GM12878 (cell line): Measurements from ENCODE around the gene OR5K1. TPM values are rescaled to one million over a fixed set of nuclear protein-coding genes. Genes with fewer than 3 reads are reported as not detected.

Experiments used
- ATAC-seq: fragments of 200-7000 bp; cut with Tn5 transposase; 3 replicates; pipeline ENCODE4 v1.9.1; 2020; ENCODE audit warnings: mild to moderate bottlenecking, moderate library complexity
- BruUV-seq: library from RNA; stranded (reverse); fragments of 400-500 nt; replicated peaks from 2 replicates; lab custom pipeline; 2021; lab: Mats Ljungman, UMichigan
- CTCF ChIA-PET: fragments of 300-600 bp; sonication (Branson Sonifier 250); formaldehyde crosslinking; extraction: SDS; loops from one replicate; lab custom pipeline; 2021; ENCODE audit warnings: inconsistent platforms; lab: Yijun Ruan, JAX
- POLR2A ChIA-PET: fragments of 350-600 bp; formaldehyde crosslinking; extraction: SDS; loops from one replicate; lab custom pipeline; 2021; ENCODE audit warnings: inconsistent platforms; lab: Charles Lee
- RAD21 ChIA-PET: fragments of 300-600 bp; sonication (Branson Sonifier 250); formaldehyde crosslinking; loops from one replicate; lab custom pipeline; 2023; ENCODE audit warnings: antibody characterized with exemption; ENCODE audit not compliant: unreplicated experiment; lab: Charles Lee
- SMC1A ChIA-PET: fragments of 300-600 bp; sonication (Branson Sonifier 250); formaldehyde crosslinking; loops from one replicate; lab custom pipeline; 2023; ENCODE audit not compliant: unreplicated experiment, uncharacterized antibody; lab: Charles Lee
- DNase-seq: peaks from one replicate; pipeline ENCODE4 v3.0.0-alpha.2; 2011; ENCODE audit warnings: low read depth, low spot score
- FAIRE-seq: peaks from 3 replicates; lab custom pipeline; 2011; peaks lifted over from hg19 to GRCh38; lab: Jason Lieb, UNC
- H2AFZ ChIP-seq: 2 replicates; pipeline ENCODE4 v1.6.0; 2011; ENCODE audit warnings: low read depth, low read length, control low read depth; ENCODE audit not compliant: control insufficient read depth
- H3K27ac ChIP-seq: 2 replicates; pipeline ENCODE4 v1.5.1; 2011; ENCODE audit warnings: control low read depth; ENCODE audit not compliant: control insufficient read depth, insufficient read depth
- H3K27me3 ChIP-seq, 2 experiments: replicated peaks in 1 of 2; 2 replicates each; pipeline versions ENCODE4 v1.6.0 to v1.6.1; 2011; ENCODE audit warnings: low read length in 1 of 2; ENCODE audit not compliant: control insufficient read depth in 2 of 2, insufficient read depth in 2 of 2
- H3K36me3 ChIP-seq, 2 experiments: 2 replicates each; pipeline ENCODE4 v1.5.1; 2011; ENCODE audit warnings: low read length in 1 of 2; ENCODE audit not compliant: control insufficient read depth in 2 of 2, insufficient read depth in 2 of 2
- H3K4me1 ChIP-seq: 2 replicates; pipeline ENCODE4 v1.6.1; 2011; ENCODE audit warnings: mild to moderate bottlenecking, low read length, moderate library complexity, mixed read lengths; ENCODE audit not compliant: control insufficient read depth, insufficient read depth
- H3K4me2 ChIP-seq: 2 replicates; pipeline ENCODE4 v1.6.0; 2011; ENCODE audit warnings: control low read depth; ENCODE audit not compliant: control insufficient read depth, insufficient read depth
- H3K4me3 ChIP-seq: fragments of 200-600 bp; sonication (generic); 2 replicates; pipeline ENCODE4 v1.5.1; 2016
- H3K79me2 ChIP-seq: 2 replicates; pipeline ENCODE4 v1.6.0; 2011; ENCODE audit warnings: low read length; ENCODE audit not compliant: control insufficient read depth, insufficient read depth
- H3K9ac ChIP-seq: 2 replicates; pipeline ENCODE4 v1.8.0; 2011; ENCODE audit warnings: low read length, control low read depth, mixed read lengths; ENCODE audit not compliant: control insufficient read depth, insufficient read depth
- H3K9me3 ChIP-seq: replicated peaks from 3 replicates; pipeline ENCODE4 v1.5.1; 2011; ENCODE audit warnings: mild to moderate bottlenecking, low read length; ENCODE audit not compliant: control insufficient read depth, insufficient read depth
- H4K20me1 ChIP-seq: 2 replicates; pipeline ENCODE4 v1.6.0; 2011; ENCODE audit not compliant: control insufficient read depth, insufficient read depth
- CEBPB ChIP-seq, 2 experiments: fragments of 150-350 bp in 1 of 2; IDR thresholded peaks; 2 replicates each; pipeline ENCODE4 v1.6.1; 2012 to 2014; ENCODE audit warnings: low read depth in 2 of 2, low read length in 2 of 2, borderline replicate concordance in 1 of 2, inconsistent platforms in 1 of 2
- ETV6 ChIP-seq, 2 experiments: fragments of 450-650 bp in 1 of 2; IDR thresholded peaks in 1 of 2; conservative IDR thresholded peaks in 1 of 2; 2 replicates each; pipeline ENCODE4 v1.6.1; 2014; ENCODE audit warnings: antibody characterized with exemption in 1 of 2, borderline replicate concordance in 1 of 2, low read depth in 1 of 2, mild to moderate bottlenecking in 1 of 2, moderate library complexity in 1 of 2
- HDAC2 ChIP-seq: fragments of 200-600 bp; sonication (generic); IDR thresholded peaks from 2 replicates; pipeline ENCODE4 v1.6.1; 2017
- IKZF2 ChIP-seq, 2 experiments: fragments of 450-650 bp; IDR thresholded peaks; 2 replicates each; pipeline ENCODE4 v1.6.1; 2017; ENCODE audit warnings: mild to moderate bottlenecking in 2 of 2, moderate library complexity in 2 of 2
- IRF4 ChIP-seq: IDR thresholded peaks from 2 replicates; pipeline ENCODE4 v1.6.1; 2011; ENCODE audit warnings: low read depth, low read length
- LARP7 ChIP-seq: fragments of 450-650 bp; IDR thresholded peaks from 2 replicates; pipeline ENCODE4 v1.6.1; 2017; ENCODE audit warnings: mild to moderate bottlenecking
- MTA3 ChIP-seq: IDR thresholded peaks from 2 replicates; pipeline ENCODE4 v1.6.1; 2012; ENCODE audit warnings: low read length, inconsistent platforms, borderline replicate concordance
- MYB ChIP-seq: fragments of 150-350 bp; IDR thresholded peaks from 2 replicates; pipeline ENCODE4 v1.6.1; 2014; ENCODE audit warnings: mild to moderate bottlenecking, low read depth, low read length, borderline replicate concordance
- NFXL1 ChIP-seq: fragments of 450-650 bp; IDR thresholded peaks from 2 replicates; pipeline ENCODE4 v1.6.1; 2017; ENCODE audit warnings: antibody characterized with exemption, mild to moderate bottlenecking, borderline replicate concordance
- PAX8 ChIP-seq: fragments of 450-650 bp; IDR thresholded peaks from 2 replicates; pipeline ENCODE4 v1.6.1; 2017; ENCODE audit warnings: mild to moderate bottlenecking, moderate library complexity
- POLR2A ChIP-seq: IDR thresholded peaks from 2 replicates; pipeline ENCODE4 v1.6.1; 2011; ENCODE audit warnings: low read depth, mild to moderate bottlenecking, low read length
- POLR2AphosphoS2 ChIP-seq: IDR thresholded peaks from 2 replicates; pipeline ENCODE4 v1.6.1; 2011; ENCODE audit warnings: low read depth, mild to moderate bottlenecking, low read length, improper control_type of control experiment, moderate library complexity
- POLR2AphosphoS5 ChIP-seq: IDR thresholded peaks from 2 replicates; pipeline ENCODE4 v1.6.1; 2011; ENCODE audit warnings: mild to moderate bottlenecking, low read length, inconsistent platforms
- RCOR1 ChIP-seq: conservative IDR thresholded peaks from 2 replicates; pipeline ENCODE4 v1.6.1; 2012; ENCODE audit warnings: low read depth, low read length, improper control_type of control experiment
- SMAD5 ChIP-seq: IDR thresholded peaks from 2 replicates; pipeline ENCODE4 v1.6.1; 2016; ENCODE audit warnings: antibody characterized with exemption, low read depth
- SP1 ChIP-seq: IDR thresholded peaks from one replicate; pipeline ENCODE4 v1.6.1; 2011; ENCODE audit warnings: low read depth, low read length
- ZNF207 ChIP-seq: fragments of 450-650 bp; IDR thresholded peaks from 2 replicates; pipeline ENCODE4 v1.6.1; 2014; ENCODE audit warnings: antibody characterized with exemption, mild to moderate bottlenecking, borderline replicate concordance
- ZSCAN29 ChIP-seq: fragments of 450-650 bp; IDR thresholded peaks from 2 replicates; pipeline ENCODE4 v1.6.1; 2017; ENCODE audit warnings: mild to moderate bottlenecking, moderate library complexity
- WGBS: methylation state at CpG from one replicate; pipeline ENCODE4 v1.1.6; 2016; ENCODE audit warnings: low lambda C conversion rate; ENCODE audit not compliant: insufficient replicate concordance, insufficient coverage; ENCODE audit errors: missing lambda C conversion rate; 5-methylcytosine and 5-hydroxymethylcytosine counted together
- in situ Hi-C: fragments of 300-500 bp; cut with MboI; formaldehyde crosslinking; loops from 9 replicates; pipeline ENCODE4 v1.14.3; 2018; ENCODE audit warnings: mixed read lengths
- intact Hi-C: fragments of 100-400 bp; cut with micrococcal nuclease; formaldehyde crosslinking; loops from one replicate; pipeline ENCODE4 v1.14.2; 2022; ENCODE audit not compliant: unreplicated experiment
- polyA plus RNA-seq, 11 experiments: library from polyadenylated mRNA; depleted of rRNA in 4 of 11; unstranded in 6 of 11; stranded (reverse) in 5 of 11; fragments of >200 nt; fragmentation: Nextera tagmentation in 4 of 11; fragmentation: Illumina TruSeq in 1 of 11; extraction: Ambion mirVana in 4 of 11; extraction: Trizol in 1 of 11; gene quantifications; 1 replicate in 1 of 11; 2 replicates in 10 of 11; pipeline versions ENCODE4 v1.2.1 to v1.2.3, GENCODE V29; 2011 to 2016; ENCODE audit warnings: inconsistent platforms in 2 of 11, missing spikeins in 2 of 11, low read depth in 1 of 11
- total RNA-seq, 4 experiments: library from RNA; depleted of rRNA in 3 of 4; stranded (reverse); fragments of >200 nt in 3 of 4; fragmentation: Illumina TruSeq in 1 of 4; extraction: Trizol in 1 of 4; gene quantifications; 2 replicates each; pipeline versions ENCODE4 v1.2.1 to v1.2.3, GENCODE V29; 2013 to 2021
- TF ChIP-seq, protein P1 (sequence below): IDR thresholded peaks from 2 replicates; pipeline ENCODE4 v1.6.1; 2012; ENCODE audit warnings: low read length, inconsistent platforms
- TF ChIP-seq, protein P2 (sequence below): IDR thresholded peaks from 2 replicates; pipeline ENCODE4 v1.6.1; 2012; ENCODE audit warnings: mild to moderate bottlenecking, low read depth, low read length
- TF ChIP-seq, protein P3 (sequence below): fragments of 450-650 bp; IDR thresholded peaks from 2 replicates; pipeline ENCODE4 v1.6.1; 2017; ENCODE audit warnings: borderline replicate concordance

Gene OR5K1
- total and polyA plus RNA-seq, 10 of the 15 experiments (the other 5 are each of a cell fraction or from before 2014, with no cell fraction given) = 0.50 TPM; not detected in 9

DNA sequence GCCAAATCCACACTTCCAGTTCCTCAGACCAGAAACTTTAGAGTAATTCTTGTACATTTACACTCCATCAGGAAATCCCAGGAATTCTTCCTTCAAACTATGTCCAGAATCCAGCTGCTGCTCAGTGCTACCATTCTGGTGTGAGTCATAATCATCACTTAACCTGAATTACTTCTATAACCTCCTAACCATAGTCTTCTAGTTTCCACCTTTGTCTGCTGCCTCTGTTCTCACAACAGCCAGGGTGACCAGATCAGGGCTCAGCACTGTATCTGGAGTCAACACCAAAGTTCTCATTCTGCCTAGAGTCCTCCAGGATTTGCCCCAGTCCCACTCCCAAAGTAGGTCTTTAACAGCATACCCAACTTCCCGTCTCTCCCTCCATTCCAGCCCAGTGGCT, 56.4 kb downstream of the OR5K1 start:
- H3K4me3 ChIP-seq = peak overlapping the region; percentile 31
- ChIA-PET RAD21 (no interaction called here), SMC1A (interaction anchor here (0.6 to 1.4 kb wide), 3 partner anchors 11 to 482 kb away, joined by 3 to 5 read pairs (median 3); no protein-coding TSS in a partner anchor), POLR2A (no interaction called here), CTCF (interaction anchor here (0.7 kb wide), 1 partner anchor 181 kb away, joined by 3 read pairs; no protein-coding TSS in a partner anchor)
- DNase-seq (no peak), ATAC-seq (0 out of 3 replicates have a peak, but pooled peaks have one; percentile 1), FAIRE-seq (no peak)
- intact Hi-C loops (no loop called here), in situ Hi-C loops (loop anchor here (10.0 kb wide), 1 partner anchor 485 kb away; the partner anchor contains the start of gene GABRR3)
- peaks cover 3% of the 10 kb centered on the region; the same call in 1 of the 2 replicates for H3K4me1 ChIP-seq
- H3K27ac ChIP-seq = no peak overlapping the region
- 55% methylated on average over 1 of the region's 1 CpG for whole genome bisulfite sequencing
- H3K79me2 ChIP-seq = peaks cover 75% of the 10 kb centered on the region
- no peaks in the 10 kb centered on the region for H3K9me3 ChIP-seq
- H2AFZ ChIP-seq = no peak overlapping the region
- peak overlapping the region; percentile 5 for H3K4me2 ChIP-seq
- H3K36me3 ChIP-seq = peaks cover 0 to 29% of the 10 kb centered on the region in 2 experiments; a peak in 3 of 4 replicates
- no peaks in the 10 kb centered on the region for H3K27me3 ChIP-seq
- H3K9ac ChIP-seq = no peak overlapping the region
- no TSS peak for BruUV-seq
- no peak for TF ChIP-seq PAX8
- TF ChIP-seq LARP7 = no peak
- no peak for TF ChIP-seq ZSCAN29
- TF ChIP-seq MTA3 = 0 out of 2 replicates have a peak, but pooled peaks have one; percentile 35
- TF ChIP-seq HDAC2 = no peak
- TF ChIP-seq MYB = no peak
- TF ChIP-seq RCOR1 = no peak
- TF ChIP-seq, protein P1, sequence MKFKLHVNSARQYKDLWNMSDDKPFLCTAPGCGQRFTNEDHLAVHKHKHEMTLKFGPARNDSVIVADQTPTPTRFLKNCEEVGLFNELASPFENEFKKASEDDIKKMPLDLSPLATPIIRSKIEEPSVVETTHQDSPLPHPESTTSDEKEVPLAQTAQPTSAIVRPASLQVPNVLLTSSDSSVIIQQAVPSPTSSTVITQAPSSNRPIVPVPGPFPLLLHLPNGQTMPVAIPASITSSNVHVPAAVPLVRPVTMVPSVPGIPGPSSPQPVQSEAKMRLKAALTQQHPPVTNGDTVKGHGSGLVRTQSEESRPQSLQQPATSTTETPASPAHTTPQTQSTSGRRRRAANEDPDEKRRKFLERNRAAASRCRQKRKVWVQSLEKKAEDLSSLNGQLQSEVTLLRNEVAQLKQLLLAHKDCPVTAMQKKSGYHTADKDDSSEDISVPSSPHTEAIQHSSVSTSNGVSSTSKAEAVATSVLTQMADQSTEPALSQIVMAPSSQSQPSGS = no peak
- TF ChIP-seq POLR2AphosphoS5 = peak; percentile 74
- no peak for TF ChIP-seq IRF4
- no peak for TF ChIP-seq ZNF207
- TF ChIP-seq CEBPB (IDR thresholded peaks at IDR 0.05; ENCODE audit: borderline replicate concordance in 1 of 2, low read depth in 2 of 2, low read length in 2 of 2) = no peak
- no peak; the same call in 1 of the 2 replicates for TF ChIP-seq SMAD5
- no peak for TF ChIP-seq IKZF2 (IDR thresholded peaks at IDR 0.05)
- no peak for TF ChIP-seq NFXL1
- TF ChIP-seq POLR2AphosphoS2 = peak; percentile 23; the same call in 1 of the 2 replicates
- TF ChIP-seq SP1 = no peak
- TF ChIP-seq ETV6 (conservative IDR thresholded peaks at IDR 0.05 in 1 of 2, IDR thresholded peaks at IDR 0.05 in 1 of 2; ENCODE audit: borderline replicate concordance in 1 of 2, low read depth in 1 of 2) = no peak
- TF ChIP-seq, protein P2, sequence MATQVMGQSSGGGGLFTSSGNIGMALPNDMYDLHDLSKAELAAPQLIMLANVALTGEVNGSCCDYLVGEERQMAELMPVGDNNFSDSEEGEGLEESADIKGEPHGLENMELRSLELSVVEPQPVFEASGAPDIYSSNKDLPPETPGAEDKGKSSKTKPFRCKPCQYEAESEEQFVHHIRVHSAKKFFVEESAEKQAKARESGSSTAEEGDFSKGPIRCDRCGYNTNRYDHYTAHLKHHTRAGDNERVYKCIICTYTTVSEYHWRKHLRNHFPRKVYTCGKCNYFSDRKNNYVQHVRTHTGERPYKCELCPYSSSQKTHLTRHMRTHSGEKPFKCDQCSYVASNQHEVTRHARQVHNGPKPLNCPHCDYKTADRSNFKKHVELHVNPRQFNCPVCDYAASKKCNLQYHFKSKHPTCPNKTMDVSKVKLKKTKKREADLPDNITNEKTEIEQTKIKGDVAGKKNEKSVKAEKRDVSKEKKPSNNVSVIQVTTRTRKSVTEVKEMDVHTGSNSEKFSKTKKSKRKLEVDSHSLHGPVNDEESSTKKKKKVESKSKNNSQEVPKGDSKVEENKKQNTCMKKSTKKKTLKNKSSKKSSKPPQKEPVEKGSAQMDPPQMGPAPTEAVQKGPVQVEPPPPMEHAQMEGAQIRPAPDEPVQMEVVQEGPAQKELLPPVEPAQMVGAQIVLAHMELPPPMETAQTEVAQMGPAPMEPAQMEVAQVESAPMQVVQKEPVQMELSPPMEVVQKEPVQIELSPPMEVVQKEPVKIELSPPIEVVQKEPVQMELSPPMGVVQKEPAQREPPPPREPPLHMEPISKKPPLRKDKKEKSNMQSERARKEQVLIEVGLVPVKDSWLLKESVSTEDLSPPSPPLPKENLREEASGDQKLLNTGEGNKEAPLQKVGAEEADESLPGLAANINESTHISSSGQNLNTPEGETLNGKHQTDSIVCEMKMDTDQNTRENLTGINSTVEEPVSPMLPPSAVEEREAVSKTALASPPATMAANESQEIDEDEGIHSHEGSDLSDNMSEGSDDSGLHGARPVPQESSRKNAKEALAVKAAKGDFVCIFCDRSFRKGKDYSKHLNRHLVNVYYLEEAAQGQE = no peak
- TF ChIP-seq, protein P3, sequence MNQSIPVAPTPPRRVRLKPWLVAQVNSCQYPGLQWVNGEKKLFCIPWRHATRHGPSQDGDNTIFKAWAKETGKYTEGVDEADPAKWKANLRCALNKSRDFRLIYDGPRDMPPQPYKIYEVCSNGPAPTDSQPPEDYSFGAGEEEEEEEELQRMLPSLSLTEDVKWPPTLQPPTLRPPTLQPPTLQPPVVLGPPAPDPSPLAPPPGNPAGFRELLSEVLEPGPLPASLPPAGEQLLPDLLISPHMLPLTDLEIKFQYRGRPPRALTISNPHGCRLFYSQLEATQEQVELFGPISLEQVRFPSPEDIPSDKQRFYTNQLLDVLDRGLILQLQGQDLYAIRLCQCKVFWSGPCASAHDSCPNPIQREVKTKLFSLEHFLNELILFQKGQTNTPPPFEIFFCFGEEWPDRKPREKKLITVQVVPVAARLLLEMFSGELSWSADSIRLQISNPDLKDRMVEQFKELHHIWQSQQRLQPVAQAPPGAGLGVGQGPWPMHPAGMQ = no peak
- TF ChIP-seq POLR2A = no peak
- TF ChIP-seq, all 136 proteins: peak for 3
- no peaks in the 10 kb centered on the region for H4K20me1 ChIP-seq
